Activated B cell treated with CpG ODN at 0.5 μM for 24 hours (primary cell): ENCODE data around the gene MAB21L4. TPM values are rescaled to one million over a fixed set of nuclear protein-coding genes. Genes with fewer than 3 reads are reported as not detected.
A peak's percentile ranks its signal among the peaks of the same experiment; 100 is the strongest.

Source experiments
- ATAC-seq: fragments of 200-7000 bp; cut with Tn5 transposase; one replicate; pipeline ENCODE4 v1.10.0; 2021; ENCODE audit warnings: low read depth, mild to moderate bottlenecking, moderate library complexity
- CTCF ChIA-PET: fragments of 350-600 bp; sonication (Branson Sonifier 250); formaldehyde crosslinking; loops from one replicate; lab custom pipeline; 2021; ENCODE audit warnings: antibody characterized with exemption; lab: Charles Lee
- POLR2A ChIA-PET: fragments of 350-600 bp; sonication (Branson Sonifier 250); formaldehyde crosslinking; loops from one replicate; lab custom pipeline; 2021; ENCODE audit warnings: antibody characterized with exemption; lab: Charles Lee
- DNase-seq: peaks from one replicate; pipeline ENCODE4 v3.0.0; 2022
- H3K27ac Mint-ChIP-seq: one replicate; pipeline ENCODE4 v1.8.0; 2020; ENCODE audit warnings: mixed read lengths
- H3K27me3 Mint-ChIP-seq: one replicate; pipeline ENCODE4 v1.8.0; 2021; ENCODE audit warnings: mixed read lengths
- H3K36me3 Mint-ChIP-seq: one replicate; pipeline ENCODE4 v1.8.0; 2021; ENCODE audit warnings: low read depth, mixed read lengths
- H3K4me1 Mint-ChIP-seq: one replicate; pipeline ENCODE4 v1.8.0; 2021; ENCODE audit warnings: mixed read lengths
- H3K4me3 Mint-ChIP-seq: one replicate; pipeline ENCODE4 v1.8.0; 2020; ENCODE audit warnings: mild to moderate bottlenecking, mixed read lengths
- H3K9me3 Mint-ChIP-seq: one replicate; pipeline ENCODE4 v1.8.0; 2020; ENCODE audit warnings: mixed read lengths
- intact Hi-C: fragments of 100-400 bp; cut with micrococcal nuclease; formaldehyde crosslinking; loops from one replicate; pipeline ENCODE4 v1.15.1; 2024
- total RNA-seq: library from RNA; stranded (reverse); gene quantifications from 2 replicates; pipeline ENCODE4 v1.2.3, GENCODE V29; 2022
- TF ChIP-seq, protein P1 (sequence below): fragments of 200-600 bp; IDR thresholded peaks from one replicate; pipeline ENCODE4 v1.8.0; 2022; ENCODE audit warnings: antibody characterized with exemption, mild to moderate bottlenecking

Gene MAB21L4
- total RNA-seq, 1 donor from 2014 or later: not detected

DNA sequence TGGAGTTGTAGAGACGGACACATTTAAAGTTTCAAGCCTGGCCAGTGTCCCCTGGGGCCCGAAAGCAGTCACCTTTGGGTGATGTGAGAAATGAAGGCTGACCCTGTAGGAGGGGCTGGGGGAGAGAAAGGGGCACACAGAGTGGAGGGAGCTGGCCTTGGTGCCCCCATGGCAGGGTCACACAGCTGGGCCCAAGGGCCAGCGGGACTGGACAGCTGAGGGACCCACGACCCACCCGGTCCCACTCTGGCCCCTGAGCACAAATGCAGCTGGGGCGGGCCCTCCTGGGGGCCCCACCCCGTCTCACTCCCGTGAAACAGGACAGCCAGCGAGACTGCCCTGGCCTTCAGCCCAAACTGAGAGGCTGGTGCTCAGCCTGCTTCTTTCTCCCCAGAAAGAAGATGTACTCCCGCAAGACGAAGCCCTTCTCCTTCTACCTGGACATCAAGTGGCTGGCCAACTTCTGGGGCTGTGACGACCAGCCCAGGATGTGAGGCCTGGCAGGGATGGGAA, 21.2 kb downstream of the MAB21L4 start:
- Mint-ChIP-seq H3K27ac (no peak overlapping the region), H3K36me3 (no peaks in the 10 kb centered on the region), H3K4me1 (no peaks in the 10 kb centered on the region), H3K4me3 (no peak overlapping the region), H3K9me3 (no peaks in the 10 kb centered on the region), H3K27me3 (peaks cover 2% of the 10 kb centered on the region)
- CTCF ChIA-PET: no interaction called here
- intact Hi-C loops: no loop called here
- POLR2A ChIA-PET: no interaction called here
- TF ChIP-seq, protein P1, sequence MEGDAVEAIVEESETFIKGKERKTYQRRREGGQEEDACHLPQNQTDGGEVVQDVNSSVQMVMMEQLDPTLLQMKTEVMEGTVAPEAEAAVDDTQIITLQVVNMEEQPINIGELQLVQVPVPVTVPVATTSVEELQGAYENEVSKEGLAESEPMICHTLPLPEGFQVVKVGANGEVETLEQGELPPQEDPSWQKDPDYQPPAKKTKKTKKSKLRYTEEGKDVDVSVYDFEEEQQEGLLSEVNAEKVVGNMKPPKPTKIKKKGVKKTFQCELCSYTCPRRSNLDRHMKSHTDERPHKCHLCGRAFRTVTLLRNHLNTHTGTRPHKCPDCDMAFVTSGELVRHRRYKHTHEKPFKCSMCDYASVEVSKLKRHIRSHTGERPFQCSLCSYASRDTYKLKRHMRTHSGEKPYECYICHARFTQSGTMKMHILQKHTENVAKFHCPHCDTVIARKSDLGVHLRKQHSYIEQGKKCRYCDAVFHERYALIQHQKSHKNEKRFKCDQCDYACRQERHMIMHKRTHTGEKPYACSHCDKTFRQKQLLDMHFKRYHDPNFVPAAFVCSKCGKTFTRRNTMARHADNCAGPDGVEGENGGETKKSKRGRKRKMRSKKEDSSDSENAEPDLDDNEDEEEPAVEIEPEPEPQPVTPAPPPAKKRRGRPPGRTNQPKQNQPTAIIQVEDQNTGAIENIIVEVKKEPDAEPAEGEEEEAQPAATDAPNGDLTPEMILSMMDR: no peak
- DNase-seq: peak; percentile 9
- ATAC-seq: no peak

DNA sequence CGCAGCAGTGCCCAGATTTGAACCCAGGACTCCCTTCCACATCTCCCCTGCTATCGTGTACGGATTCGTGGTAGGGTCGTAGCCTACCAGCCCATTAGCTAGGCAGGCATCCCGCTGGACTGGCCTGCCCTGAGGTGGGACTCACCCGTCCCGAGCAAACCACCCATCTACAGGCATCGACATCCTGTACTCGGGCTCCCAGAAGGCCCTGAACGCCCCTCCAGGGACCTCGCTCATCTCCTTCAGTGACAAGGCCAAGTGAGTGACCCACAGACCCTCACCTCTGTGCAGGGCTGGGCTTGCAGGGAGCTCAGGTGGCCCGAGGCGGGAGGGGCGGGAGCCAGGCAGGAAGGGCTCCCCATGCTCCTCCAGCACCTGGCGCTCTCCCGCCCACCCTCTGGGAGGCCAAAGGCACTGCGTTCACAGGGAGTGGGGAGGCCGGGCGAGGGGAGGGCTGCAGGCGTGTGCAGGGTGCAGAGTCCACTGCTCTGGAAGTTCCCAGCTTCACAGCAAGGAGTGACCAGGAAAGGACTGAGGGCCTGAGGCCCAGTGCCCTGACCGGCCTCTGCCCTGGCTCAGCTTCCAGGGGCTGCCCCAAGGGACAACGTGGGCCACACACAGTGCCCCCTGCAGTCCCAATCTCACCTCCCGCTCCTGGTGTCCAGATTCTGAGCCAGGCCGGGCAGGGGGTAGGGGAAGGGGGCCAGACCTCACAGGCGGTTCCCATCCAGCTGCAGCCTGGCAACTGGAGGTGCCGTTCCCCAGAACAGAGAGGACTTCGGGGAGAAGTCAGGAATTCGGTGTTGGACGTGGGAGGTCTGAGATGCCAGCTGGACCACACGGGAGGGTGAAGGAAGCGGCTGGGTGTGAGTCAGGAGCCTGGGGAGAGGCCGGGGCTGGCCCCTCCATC, 21.9 kb downstream of the MAB21L4 start:
- ChIA-PET CTCF (no interaction called here), POLR2A (interaction anchor here (0.6 kb wide), 1 partner anchor 132 kb away, joined by 3 read pairs; no protein-coding TSS in a partner anchor)
- TF ChIP-seq, protein P1: no peak
- Mint-ChIP-seq H3K27me3 (peaks cover 2% of the 10 kb centered on the region), H3K27ac (no peak overlapping the region), H3K36me3 (no peaks in the 10 kb centered on the region), H3K9me3 (no peaks in the 10 kb centered on the region), H3K4me3 (no peak overlapping the region), H3K4me1 (no peaks in the 10 kb centered on the region)
- ATAC-seq (no peak), DNase-seq (peak; percentile 12)
- intact Hi-C loops: no loop called here

DNA sequence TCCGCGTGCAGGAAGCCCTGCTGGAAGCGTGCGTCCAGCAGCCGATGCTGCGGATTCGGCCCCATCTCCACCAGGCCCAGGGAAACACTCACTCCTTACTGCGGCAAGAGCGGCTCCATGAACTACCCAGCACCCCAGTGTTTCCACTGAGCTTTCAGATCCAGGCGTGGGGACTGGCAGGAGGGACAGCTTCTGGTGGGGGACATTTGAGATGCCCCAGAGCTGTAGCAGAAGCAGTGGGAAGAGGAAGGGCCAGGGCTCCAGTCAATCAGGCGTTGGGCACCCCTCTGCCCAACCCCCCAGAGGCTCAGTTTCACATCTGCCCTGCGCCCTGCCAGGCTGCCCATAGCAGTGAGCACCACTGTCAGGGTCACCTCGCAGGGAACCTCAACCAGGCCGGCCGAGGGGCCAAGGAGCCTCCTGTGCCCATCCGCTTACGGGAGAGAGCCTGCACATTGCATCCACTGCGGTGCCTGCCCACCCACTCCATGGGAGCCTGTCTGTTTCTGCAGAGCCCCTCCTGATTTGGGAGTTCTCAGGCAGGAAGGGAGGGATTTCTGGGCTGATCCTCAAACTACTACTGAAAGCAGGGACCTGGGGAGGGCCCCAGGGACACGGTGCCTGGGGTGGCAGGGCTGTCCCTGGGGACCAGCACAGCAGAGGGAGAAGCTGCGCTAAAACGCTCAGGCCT, 22.7 kb downstream of the MAB21L4 start:
- CTCF ChIA-PET: no interaction called here
- H3K4me1 Mint-ChIP-seq: no peaks in the 10 kb centered on the region
- ATAC-seq: no peak

DNA sequence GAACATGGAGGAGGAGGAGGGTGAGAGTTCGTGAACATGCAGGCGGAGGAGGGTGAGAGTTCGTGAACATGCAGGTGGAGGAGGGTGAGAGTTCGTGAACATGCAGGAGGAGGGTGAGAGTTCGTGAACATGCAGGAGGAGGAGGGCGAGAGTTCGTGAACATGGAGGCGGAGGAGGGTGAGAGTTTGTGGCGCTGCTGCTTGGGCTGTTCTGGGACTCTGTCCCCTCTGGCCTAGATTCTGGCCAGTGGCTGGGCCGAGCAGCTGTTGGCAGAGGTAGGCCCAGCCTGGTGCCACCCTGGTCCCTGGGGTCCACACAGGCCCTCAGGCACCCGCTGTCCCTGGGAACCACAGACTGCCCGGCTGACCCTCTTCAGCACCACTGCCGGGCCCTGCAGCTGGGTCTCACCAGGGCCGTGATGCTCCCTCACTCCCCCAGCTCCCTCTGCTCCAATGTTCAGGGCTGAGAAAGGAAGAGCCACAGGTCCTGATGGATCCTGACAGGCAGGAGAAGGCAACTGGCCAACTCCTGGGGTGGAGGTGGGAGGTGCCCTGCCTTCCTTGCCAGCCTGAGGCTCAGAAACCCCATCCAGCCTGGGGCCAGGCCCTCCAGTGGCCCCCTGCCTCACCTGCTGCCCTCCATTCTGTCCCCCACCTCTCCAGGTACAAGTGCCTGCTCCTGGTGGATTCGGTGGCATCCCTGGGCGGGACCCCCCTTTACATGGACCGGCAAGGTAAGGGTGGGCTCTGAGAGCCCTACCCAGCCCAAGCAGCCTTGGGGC, 23.4 kb downstream of the MAB21L4 start:
- no peaks in the 10 kb centered on the region for H3K9me3 Mint-ChIP-seq
- DNase-seq: no peak
- ChIA-PET POLR2A (no interaction called here), CTCF (no interaction called here)
- intact Hi-C loops: no loop called here
- TF ChIP-seq, protein P1: no peak
- H3K27ac Mint-ChIP-seq: no peak overlapping the region
- H3K4me3 Mint-ChIP-seq: no peak overlapping the region
- peaks cover 6% of the 10 kb centered on the region for H3K27me3 Mint-ChIP-seq
- H3K4me1 Mint-ChIP-seq: no peaks in the 10 kb centered on the region
- no peaks in the 10 kb centered on the region for H3K36me3 Mint-ChIP-seq
- ATAC-seq: no peak

More for the DNA sequence above, 22.7 kb downstream of the MAB21L4 start:
- H3K36me3 Mint-ChIP-seq: no peaks in the 10 kb centered on the region
- no peaks in the 10 kb centered on the region for H3K9me3 Mint-ChIP-seq
- POLR2A ChIA-PET: interaction anchor here (0.6 kb wide), 1 partner anchor 132 kb away, joined by 3 read pairs; no protein-coding TSS in a partner anchor
- H3K27ac Mint-ChIP-seq: no peak overlapping the region
- peaks cover 2% of the 10 kb centered on the region for H3K27me3 Mint-ChIP-seq
- TF ChIP-seq, protein P1: no peak
- peak; percentile 12 for DNase-seq
- intact Hi-C loops: no loop called here
- H3K4me3 Mint-ChIP-seq: no peak overlapping the region
